ENCODE data around the gene DNASE1L3.

DNASE1L3 gene

GRCh38 chr3:58157700-58158099, 53.1 kb downstream of the DNASE1L3 start:
- no peak for DNase-seq

GRCh38 chr3:58155838-58156237, 54.9 kb downstream of the DNASE1L3 start:
- no peak for DNase-seq

- DNase-seq = no peak
Measured at GRCh38 chr3:58154626-58155449, 55.9 kb downstream of the DNASE1L3 start.

DNA sequence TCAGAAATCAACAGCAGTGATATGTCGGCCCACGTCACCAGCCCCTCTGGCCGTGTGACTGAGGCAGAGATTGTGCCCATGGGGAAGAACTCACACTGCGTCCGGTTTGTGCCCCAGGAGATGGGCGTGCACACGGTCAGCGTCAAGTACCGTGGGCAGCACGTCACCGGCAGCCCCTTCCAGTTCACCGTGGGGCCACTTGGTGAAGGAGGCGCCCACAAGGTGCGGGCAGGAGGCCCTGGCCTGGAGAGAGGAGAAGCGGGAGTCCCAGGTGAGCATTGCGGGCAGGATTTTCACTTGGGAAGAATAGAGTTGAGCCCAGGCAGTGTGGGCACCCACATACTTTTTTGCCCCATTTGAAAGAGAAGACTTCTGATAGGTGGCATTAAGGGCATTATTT, 57.4 kb downstream of the DNASE1L3 start:
- DNase-seq = no peak

DNA sequence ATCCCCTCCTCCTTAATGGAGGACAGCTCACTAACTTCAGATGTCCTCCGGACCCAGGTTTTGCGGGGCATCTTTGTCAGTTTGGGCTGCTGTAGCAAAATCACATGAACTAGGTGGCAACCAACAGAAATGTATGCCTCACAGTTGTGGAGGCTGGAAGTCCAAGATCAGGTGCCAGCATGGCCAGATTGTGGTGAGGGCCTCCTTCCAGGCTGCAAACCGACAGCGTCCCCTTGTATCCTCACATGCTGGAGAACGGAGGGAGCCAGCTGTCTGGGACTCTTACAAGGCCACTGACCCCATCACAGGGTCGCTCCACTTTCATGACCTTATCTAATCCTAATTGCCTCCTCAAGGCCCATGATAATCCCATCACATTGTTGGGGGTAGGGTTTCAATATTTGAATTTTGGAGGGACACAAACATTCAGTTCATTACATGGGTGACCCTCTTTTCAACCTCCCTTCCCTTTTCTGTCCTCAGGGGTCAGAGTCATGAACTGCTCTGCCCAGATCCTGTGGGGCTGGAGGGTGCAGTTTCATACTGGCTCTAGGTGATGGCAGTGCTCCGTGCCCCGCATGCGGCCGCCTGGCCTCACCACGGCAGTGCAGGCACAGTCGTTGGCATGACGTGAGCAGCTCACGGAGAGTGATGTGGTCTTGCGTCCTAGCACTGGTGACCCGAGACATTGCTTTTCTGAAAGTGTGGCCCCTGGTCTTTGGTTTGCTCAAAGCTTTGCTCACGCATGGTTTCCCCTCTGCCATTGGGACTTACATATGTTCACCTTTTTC, 58.4 kb downstream of the DNASE1L3 start:
- DNase-seq = no peak

DNA sequence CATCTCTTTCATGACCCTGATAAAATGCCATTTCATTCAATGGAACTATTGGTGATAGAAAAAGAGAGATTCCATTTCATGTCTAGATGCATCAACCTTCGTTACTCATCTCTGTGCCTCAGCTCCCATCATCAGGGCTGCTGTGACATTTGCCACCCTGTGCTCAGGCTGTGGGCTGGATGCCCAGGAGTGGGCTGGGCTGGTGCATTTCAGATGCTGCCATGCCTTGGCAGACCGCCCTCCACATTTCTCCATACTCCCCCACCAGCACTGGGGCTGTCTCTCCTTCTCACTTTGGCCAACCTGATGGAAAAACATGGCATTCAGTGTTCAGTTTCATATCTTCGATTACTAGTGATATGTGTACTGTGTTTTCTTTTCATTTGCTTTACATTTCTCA, 59.1 kb downstream of the DNASE1L3 start:
- no peak for DNase-seq

DNA sequence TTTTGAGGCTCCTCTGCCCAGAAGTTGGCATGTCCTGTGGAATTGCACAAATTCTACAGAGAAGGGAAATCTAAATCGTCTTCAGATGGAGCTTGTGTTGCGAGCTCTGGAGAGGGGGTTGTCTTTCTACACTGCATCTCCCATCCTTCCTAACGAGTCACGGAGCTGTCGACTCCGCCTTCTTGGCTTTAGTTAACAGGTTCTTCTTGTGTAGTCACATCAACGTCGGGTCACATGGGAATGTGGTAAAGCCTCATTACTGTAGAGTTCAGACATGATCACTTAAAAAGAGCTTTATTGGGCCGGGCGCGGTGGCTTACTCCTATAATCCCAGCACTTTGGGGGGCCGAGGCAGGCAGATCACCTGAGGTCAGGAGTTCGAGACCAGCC, 60.0 kb downstream of the DNASE1L3 start:
- DNase-seq = no peak

DNA sequence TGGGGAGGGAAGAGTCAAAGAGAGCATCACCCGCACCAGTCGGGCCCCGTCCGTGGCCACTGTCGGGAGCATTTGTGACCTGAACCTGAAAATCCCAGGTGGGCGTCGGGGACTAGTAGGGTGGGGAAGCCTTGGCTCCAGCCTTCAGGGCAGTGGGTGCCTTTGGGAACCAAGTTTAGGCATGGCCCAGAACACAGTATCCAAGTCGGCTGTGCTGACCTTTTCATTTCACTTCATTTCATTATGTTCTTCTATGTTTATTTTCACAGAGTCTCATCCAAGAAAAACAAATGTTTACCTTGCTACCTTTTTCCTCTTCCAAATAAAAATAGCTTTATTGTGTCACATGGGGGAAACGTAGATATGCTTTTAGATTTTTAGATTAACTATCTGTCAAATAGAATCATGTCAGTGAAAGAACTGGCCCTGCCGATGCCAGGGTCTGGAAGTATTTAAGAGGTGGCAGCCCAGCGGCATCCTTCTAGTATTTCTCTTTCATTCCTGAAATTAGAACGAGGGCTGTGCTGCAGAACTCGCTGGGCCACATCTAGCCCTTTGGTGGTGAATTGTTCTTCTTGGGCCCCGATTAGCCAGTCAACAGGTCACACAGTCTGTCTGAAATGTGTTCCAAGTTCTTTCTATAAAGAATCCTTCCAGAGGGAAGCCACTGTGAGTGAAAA, 60.5 kb downstream of the DNASE1L3 start:
- no peak for DNase-seq

DNA sequence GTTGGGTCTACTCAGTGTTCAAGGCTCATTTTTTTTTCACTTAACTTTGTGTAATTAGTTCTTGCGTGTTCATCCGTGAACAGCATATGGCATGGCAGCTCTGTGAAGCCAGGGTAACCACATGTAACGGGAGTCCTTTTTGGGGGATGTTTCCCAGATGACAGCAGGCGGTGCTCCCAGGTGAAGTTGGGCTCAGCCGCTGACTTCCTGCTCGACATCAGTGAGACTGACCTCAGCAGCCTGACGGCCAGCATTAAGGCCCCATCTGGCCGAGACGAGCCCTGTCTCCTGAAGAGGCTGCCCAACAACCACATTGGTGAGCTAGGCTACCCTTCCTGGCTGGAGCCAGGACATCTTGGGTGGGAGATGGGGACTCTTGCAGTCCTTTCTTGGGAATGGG, 62.7 kb downstream of the DNASE1L3 start:
- no peak for DNase-seq

DNA sequence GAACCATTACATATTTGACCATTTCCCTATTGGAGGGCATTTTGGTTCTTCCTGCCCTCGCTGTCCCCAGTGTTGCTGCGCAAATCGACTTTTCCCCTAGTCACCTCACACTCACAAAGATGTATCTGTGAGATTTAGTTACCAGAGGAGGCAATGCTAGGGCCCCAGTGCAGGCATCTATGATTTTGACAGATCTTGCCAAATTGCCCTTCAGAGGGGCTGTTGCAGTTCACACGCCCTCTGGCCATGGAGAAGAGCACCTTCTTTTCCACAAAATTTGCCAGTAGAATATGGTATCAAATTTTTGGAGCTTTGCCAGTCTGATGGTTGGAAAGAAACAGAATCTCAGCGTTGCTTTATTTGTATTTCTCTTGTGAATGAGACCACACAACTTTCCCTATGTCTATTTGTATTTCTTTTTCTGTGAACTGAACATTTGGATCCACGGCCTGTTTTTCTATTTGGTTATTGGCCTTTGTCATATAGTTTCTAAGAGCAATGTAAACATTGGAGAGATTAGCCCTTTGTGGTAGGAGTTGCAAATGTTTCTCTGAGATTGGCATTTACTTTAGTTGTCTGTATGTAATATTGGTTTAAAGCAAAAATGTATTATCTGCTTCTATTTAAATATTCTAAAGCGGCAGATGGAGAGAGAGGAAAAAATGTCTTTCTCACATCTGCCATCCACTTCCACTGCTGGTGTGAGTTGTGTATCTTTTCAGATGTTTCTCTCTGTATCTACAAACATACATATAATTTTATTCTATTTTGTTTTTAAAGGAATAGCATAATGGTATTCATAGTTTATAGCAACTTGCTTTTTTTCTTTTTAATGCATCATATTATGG, 66.1 kb downstream of the DNASE1L3 start:
- DNase-seq = no peak

DNA sequence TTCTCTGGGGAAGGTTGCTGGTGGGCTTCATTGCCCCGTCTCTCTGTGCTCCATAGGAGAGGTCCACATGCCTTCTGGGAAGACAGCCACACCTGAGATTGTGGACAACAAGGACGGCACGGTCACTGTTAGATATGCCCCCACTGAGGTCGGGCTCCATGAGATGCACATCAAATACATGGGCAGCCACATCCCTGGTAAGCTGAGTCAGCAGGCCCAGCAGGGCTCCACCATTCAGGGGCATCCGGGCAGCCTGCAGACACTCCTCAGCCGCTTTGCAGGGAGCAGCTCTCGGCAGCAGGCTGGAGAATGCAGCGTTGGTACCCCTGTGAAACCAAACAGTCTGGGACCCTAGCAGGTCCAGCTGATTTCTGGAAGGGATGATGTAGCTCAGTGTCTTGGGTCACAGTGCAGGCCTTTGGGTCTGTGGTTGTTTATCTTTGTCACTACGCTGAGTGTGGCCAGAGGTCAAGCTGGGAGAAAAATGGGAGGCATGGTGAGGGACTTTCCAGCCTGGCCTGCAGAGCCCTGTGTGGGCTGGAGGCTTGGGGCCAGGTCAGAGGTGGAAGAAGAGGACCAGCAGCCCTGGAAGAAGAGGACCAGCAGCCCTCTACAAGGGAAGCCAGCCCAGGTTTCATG, 67.2 kb downstream of the DNASE1L3 start:
- DNase-seq = no peak
